Measurements from ENCODE around the gene CA12. TPM values are rescaled to one million over a fixed set of nuclear protein-coding genes. Genes with fewer than 3 reads are reported as not detected.

Gene CA12
- polyA plus RNA-seq, 1 experiment, result 61.4 TPM

- H3K27me3 ChIP-seq (ENCODE audit: control insufficient read depth, insufficient read depth, low read length), result no peaks in the 10 kb centered on the region
- DNase-seq (ENCODE audit: low read depth, low spot score), result no peak
- H3K27ac ChIP-seq (ENCODE audit: low read depth, low read length), result peak overlapping the region; percentile 86
- H3K9me3 ChIP-seq (ENCODE audit: control insufficient read depth, insufficient read depth, low read length), result no peaks in the 10 kb centered on the region; the same call in 1 of the 2 replicates
- no peak for TF ChIP-seq CTCF (IDR thresholded peaks at IDR 0.05; ENCODE audit: low read depth, low read length)
- CTCF ChIA-PET, result interaction anchor here (0.6 to 1.4 kb wide), 2 partner anchors 9 to 25 kb away, joined by 3 read pairs; no protein-coding TSS in a partner anchor
- no peak overlapping the region for H3K4me3 ChIP-seq (ENCODE audit: low read depth, low read length)
- POLR2A ChIA-PET, result interaction anchor here (1.2 to 1.9 kb wide), 3 partner anchors 9 to 23 kb away, joined by 3 to 6 read pairs (median 5); partner anchors contain the start of gene CA12
Observed at GRCh38 chr15:63371297-63371918, 10.2 kb downstream of the CA12 start.

- Histone ChIP-seq H3K27ac (ENCODE audit: low read depth, low read length) (peak overlapping the region; percentile 39), H3K9me3 (ENCODE audit: control insufficient read depth, insufficient read depth, low read length) (no peaks in the 10 kb centered on the region; the same call in 1 of the 2 replicates), H3K4me3 (ENCODE audit: low read depth, low read length) (no peak overlapping the region), H3K27me3 (ENCODE audit: control insufficient read depth, insufficient read depth, low read length) (no peaks in the 10 kb centered on the region)
- DNase-seq (ENCODE audit: low read depth, low spot score), result no peak
- CTCF ChIA-PET, result no interaction called here
- TF ChIP-seq CTCF (IDR thresholded peaks at IDR 0.05; ENCODE audit: low read depth, low read length), result no peak
- POLR2A ChIA-PET, result no interaction called here
Observed at GRCh38 chr15:63370764-63371163, 10.9 kb downstream of the CA12 start.

- POLR2A ChIA-PET, result no interaction called here
- Histone ChIP-seq H3K4me3 (ENCODE audit: low read depth, low read length) (no peak overlapping the region), H3K27me3 (ENCODE audit: control insufficient read depth, insufficient read depth, low read length) (no peaks in the 10 kb centered on the region), H3K9me3 (ENCODE audit: control insufficient read depth, insufficient read depth, low read length) (no peaks in the 10 kb centered on the region; the same call in 1 of the 2 replicates), H3K27ac (ENCODE audit: low read depth, low read length) (no peak overlapping the region)
- CTCF ChIA-PET, result no interaction called here
- no peak for TF ChIP-seq CTCF (IDR thresholded peaks at IDR 0.05; ENCODE audit: low read depth, low read length)
- no peak for DNase-seq (ENCODE audit: low read depth, low spot score)
Observed at GRCh38 chr15:63369781-63370180, 11.9 kb downstream of the CA12 start.

GRCh38 chr15:63369296-63369695 lies 12.3 kb downstream of the CA12 start:
- no peak for TF ChIP-seq CTCF (IDR thresholded peaks at IDR 0.05; ENCODE audit: low read depth, low read length)
- ChIA-PET CTCF (no interaction called here), POLR2A (no interaction called here)
- DNase-seq (ENCODE audit: low read depth, low spot score), result no peak
- H3K27ac ChIP-seq (ENCODE audit: low read depth, low read length), result peak overlapping the region; percentile 21
- no peaks in the 10 kb centered on the region for H3K27me3 ChIP-seq (ENCODE audit: control insufficient read depth, insufficient read depth, low read length)
- H3K9me3 ChIP-seq (ENCODE audit: control insufficient read depth, insufficient read depth, low read length), result no peaks in the 10 kb centered on the region; the same call in 1 of the 2 replicates
- no peak overlapping the region for H3K4me3 ChIP-seq (ENCODE audit: low read depth, low read length)

GRCh38 chr15:63368503-63368902 lies 13.1 kb downstream of the CA12 start:
- CTCF ChIA-PET, result no interaction called here
- TF ChIP-seq CTCF (IDR thresholded peaks at IDR 0.05; ENCODE audit: low read depth, low read length), result no peak

More at GRCh38 chr15:63368503-63368902, 13.1 kb downstream of the CA12 start:
- H3K4me3 ChIP-seq (ENCODE audit: low read depth, low read length), result no peak overlapping the region
- POLR2A ChIA-PET, result no interaction called here
- H3K27me3 ChIP-seq (ENCODE audit: control insufficient read depth, insufficient read depth, low read length), result no peaks in the 10 kb centered on the region
- no peak for DNase-seq (ENCODE audit: low read depth, low spot score)
- H3K9me3 ChIP-seq (ENCODE audit: control insufficient read depth, insufficient read depth, low read length), result no peaks in the 10 kb centered on the region; the same call in 1 of the 2 replicates
- H3K27ac ChIP-seq (ENCODE audit: low read depth, low read length), result no peak overlapping the region
